ENCODE results near the gene YBEY.

DNA sequence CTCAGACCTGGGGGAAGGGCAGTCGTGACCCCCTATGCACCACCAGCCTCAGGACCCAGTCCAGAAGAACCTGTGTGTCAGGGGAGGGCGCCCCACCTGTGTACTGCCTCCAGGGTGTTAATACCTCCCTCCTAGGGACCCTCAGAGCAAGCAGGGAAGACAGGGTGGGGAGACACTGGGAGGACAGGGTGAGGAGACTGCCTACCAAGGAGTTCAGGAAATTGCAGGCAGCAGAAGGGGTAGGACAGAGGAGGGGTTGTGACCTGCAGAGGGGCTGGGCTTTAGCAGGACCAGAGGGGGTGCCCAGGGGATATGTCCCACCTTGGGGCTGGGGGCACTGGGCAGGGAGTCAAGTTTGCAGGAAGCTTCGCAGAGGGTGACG, 32.3 kb downstream of the YBEY start:
- TF ChIP-seq CTCF (IDR thresholded peaks at IDR 0.05; ENCODE audit: insufficient read depth, low read length, poor library complexity, severe bottlenecking): no peak
- no peak for TF ChIP-seq EZH2phosphoT487 (conservative IDR thresholded peaks at IDR 0.05; ENCODE audit: low read length)
